Fibroblast of peridontal ligament (primary cell): ENCODE results near the gene PIGA.
A peak's percentile ranks its signal among the peaks of the same experiment; 100 is the strongest.

ENCODE experiments used
- DNase-seq: peaks from one replicate; pipeline ENCODE4 v3.0.0-alpha.2; 2010; ENCODE audit errors: extremely low read depth

Gene PIGA, protein sequence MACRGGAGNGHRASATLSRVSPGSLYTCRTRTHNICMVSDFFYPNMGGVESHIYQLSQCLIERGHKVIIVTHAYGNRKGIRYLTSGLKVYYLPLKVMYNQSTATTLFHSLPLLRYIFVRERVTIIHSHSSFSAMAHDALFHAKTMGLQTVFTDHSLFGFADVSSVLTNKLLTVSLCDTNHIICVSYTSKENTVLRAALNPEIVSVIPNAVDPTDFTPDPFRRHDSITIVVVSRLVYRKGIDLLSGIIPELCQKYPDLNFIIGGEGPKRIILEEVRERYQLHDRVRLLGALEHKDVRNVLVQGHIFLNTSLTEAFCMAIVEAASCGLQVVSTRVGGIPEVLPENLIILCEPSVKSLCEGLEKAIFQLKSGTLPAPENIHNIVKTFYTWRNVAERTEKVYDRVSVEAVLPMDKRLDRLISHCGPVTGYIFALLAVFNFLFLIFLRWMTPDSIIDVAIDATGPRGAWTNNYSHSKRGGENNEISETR

DNA sequence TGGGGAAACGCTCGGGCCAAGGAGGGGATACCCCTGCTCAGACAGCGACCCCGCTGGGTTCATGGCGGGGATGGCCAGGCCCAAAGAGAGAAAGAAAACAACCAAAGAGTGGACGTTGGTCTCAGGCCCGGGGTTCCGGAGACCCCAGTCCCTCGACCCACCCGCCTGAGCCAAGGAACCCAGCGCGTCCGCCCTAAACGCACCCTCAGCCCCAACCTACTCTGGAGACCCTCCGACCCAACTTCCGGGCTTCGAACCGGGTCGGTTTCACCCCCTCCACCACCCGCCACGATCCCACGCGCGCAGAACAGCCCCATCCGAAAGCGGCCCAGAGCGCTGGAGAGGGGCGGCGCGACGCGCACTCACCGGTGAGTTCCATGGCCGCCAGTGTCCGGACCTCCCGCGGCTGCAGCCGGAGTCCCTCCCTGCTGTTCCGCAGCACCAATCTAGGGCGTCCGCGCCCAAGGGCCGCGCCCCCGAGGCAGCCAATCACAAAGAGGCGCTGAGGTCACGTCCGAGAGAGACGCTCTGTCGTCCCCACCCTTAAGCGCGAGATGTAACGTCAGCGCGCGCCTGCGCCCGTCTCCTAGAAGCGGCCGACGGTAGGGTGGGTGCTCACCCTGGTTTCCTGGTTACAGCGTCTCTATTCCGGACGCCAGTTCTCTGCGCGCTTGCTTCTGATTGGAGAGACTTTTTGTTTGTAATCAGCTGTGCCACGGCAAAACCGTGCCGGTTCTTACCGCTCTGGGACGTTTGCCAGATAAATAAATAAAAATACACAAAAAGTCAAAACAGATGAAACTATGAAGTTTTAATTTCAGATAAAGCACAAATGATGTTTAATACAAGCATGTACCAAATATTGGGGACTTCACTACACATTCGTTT lies at the start of gene PIGA:
Gene PIGA (minus strand): TSS at position 389 of the 888 bp plus-strand sequence. CDS start 3,593 bp downstream, outside the sequence.
- DNase-seq: peak; percentile 94

GRCh38 chrX:15384304-15384703 lies 49.0 kb upstream of the PIGA start, which contains the start of gene VEGFD:
Gene VEGFD, minus strand, starts transcription at chrX:15384413. Its CDS starts 467 bp downstream, at chrX:15383946.
- peak; percentile 85 for DNase-seq

DNA sequence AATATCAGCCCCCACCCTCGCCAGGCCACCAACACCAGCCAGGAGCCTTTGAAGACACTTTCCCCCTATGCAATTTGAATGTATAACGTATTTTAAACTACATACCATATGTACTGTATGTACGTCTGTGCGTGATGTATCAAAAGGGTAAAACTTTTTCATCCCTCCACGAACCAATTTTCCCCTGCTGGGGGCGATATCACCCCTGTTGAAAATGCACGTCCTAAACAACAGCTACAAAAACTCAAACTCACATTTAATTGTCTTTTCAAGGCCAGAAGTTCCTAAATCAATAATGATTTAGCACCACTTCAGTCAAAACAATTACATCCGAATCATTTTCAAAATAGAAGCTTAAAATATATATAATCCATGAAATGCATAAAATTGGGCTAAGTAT lies 47.5 kb upstream of the PIGA start:
- DNase-seq: no peak

- DNase-seq: peak; percentile 65
These were observed 41.6 kb upstream of the PIGA start for GRCh38 chrX:15376956-15377355.

- peak; percentile 76 for DNase-seq
These were observed 38.7 kb upstream of the PIGA start for GRCh38 chrX:15373976-15374375.

DNA sequence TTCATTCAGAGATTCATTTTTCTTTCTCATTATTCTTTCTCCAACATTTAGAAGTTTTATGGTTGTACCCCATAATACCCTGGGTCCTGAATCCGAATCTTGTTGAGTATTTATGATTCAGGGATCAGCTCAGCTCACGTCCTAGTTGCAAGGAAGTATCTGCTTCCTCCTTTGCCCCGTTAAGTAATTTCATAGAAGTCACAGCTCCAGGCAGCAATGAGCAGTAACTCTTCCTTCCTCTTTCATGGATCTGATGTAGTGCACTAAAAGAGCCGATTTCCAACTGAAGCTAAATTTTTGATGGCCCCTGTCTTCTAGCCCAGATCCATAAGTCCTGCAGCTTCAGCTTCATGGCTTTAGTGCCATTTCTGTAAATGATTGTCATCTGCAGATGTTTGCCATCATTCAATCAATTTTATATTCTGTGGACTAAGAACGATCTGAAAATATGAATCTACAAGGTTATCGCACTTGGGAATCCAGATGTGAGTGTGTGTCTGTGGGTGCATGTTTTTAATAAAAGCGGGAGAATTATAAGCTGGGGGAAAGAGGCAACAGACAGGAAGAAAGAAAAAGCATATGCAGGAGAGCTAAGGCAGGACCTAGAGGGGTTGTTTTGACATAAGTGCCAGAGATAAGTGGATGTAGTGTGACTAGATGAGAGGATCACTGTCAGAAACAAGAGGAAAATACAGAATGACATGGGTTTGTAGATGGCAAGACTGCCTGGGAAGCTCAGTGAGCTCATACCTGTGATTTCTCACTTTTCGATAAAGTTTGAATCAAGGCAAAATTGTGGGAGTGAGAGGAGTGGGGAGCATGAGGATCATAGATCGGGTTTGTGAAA lies 31.4 kb upstream of the PIGA start:
- no peak for DNase-seq

DNA sequence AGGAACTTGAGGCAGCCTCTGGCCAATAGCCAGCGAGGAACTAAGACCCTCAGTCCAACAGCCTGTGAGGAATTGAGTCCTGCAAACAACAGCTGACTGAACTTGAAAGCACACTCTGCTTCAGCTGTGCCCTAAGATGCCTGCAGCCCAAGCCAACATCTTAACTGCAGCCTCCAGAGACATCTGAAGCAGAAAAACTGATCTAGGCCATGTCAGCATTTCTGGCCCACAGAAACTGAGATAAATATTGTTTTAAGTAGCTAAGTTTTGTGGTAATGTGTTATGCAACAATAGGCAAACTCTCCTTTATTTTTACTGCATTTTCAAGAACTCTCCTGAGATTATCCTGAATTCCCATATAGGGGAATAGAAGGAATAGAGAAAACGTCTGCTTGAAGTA lies 24.4 kb upstream of the PIGA start:
- peak; percentile 89 for DNase-seq

- DNase-seq: no peak
These were observed 23.2 kb upstream of the PIGA start for GRCh38 chrX:15358533-15358932.

GRCh38 chrX:15356444-15356843 lies 21.1 kb upstream of the PIGA start:
- peak; percentile 92 for DNase-seq

DNA sequence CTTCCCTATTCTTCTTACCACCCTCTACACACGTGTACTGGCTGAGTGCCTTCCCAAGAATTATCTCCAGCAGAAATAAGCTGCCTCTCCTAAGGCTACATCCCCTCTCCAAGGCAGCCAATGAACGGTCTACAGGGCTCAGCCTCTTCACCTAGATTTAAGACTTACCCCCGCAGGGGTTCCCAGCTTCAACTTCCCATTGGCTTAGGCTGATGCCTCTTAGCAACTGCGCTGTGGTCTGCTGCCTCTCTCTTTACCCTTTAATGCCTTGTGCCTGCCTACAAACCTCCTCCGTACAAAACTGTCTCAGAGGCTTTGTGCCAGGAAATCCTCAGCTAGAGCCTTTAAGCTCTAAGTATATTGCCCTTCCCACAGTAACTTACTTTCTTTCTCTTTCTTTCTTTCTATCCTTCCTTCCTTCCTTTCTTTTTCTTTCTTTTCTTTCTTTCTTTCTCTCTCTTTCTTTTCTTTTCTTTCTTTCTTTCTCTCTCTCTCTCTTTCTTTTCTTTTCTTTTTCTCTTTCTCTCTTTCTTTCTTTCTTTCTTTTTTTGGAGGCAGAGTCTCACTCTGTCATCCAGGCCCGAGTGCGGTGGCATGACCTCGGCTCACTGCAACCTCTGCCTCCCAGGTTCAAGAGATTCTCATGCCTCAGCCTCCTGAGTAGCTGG lies 15.1 kb upstream of the PIGA start:
- DNase-seq: no peak

GRCh38 chrX:15349046-15349445 lies 13.7 kb upstream of the PIGA start:
- DNase-seq: peak; percentile 86

GRCh38 chrX:15345976-15346375 lies 10.7 kb upstream of the PIGA start:
- no peak for DNase-seq

- no peak for DNase-seq
These were observed 8.8 kb upstream of the PIGA start for GRCh38 chrX:15344106-15344505.

DNA sequence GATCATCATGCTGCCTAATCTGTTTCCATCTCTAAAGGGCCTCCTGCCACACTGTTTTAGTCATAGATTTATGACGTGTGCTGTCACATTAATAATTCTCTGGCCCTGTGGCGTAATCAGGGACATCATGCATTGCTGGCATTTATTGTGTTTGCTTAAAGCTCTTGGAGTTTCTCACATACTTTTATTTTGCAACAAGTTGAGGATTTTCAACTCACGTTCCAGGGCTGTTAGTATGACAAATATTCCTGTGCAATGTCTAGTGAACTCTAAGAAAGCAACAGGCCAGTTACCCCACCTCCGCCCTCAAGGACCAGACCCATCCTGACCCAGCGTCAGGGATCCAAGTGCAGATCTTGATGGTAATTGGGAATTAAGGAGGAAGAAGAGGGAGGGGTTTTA lies 7.8 kb upstream of the PIGA start:
- DNase-seq: peak; percentile 13

DNA sequence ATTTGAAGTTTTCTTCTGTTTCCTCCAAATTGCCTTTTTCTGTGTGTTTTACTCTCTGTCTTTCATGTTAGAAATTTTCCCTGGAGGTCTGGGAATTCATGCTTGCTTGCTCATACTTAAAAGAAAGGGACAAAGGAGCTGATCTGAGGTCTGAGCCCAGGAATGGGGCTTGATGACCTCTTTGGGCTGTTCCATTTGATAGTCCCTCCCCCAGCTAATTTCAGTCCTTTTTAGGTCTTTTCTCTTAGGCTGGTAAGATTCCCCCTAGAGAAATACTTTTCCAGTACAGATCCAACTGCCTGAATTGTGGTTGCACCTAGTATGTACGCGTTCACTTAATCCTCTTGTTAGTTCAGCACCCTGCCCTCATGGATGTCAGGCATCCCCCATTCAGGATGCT lies 5.5 kb upstream of the PIGA start:
- no peak for DNase-seq

DNA sequence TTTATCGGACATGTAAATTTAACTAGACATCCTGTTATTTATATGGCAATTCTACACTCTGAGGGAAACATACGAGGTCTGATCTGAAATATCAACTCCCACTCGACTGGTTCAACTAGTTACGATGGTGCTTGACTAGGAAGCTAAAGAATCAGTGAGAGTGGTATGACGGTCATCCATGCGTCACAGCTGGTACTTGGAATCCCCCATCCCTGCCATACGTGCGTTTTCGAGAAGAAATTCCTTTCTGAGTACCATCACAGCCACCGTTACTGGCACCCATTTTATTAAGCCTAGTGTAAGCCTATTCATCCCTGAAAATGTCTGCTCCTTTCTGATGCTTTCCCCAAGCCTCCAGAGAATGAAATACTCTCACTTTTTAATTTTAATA lies 695 bp upstream of the PIGA start:
- DNase-seq: peak; percentile 74

DNA sequence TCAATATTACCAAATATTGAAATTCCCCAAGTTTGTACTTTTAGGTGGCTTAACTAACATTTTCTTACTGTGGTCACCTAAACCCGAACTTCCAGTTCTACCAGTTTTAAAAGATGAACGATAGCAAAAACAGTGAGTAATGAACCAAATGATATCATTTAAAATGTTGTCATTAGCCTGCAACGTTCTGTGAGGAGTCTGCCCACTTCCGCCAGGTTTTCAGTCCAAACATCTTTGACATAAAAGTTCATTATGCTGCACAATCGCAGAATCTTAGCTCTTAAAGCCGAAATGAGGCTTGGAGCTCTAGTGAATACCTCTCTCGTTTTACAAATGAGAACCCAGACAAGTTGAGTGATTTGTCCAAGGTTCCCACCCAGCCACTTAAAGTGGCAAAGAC lies 762 bp downstream of the PIGA start:
- peak; percentile 18 for DNase-seq

GRCh38 chrX:15328821-15329220 lies 6.5 kb downstream of the PIGA start:
- DNase-seq: peak; percentile 67

GRCh38 chrX:15328131-15328530 lies 7.2 kb downstream of the PIGA start:
- DNase-seq: no peak

DNA sequence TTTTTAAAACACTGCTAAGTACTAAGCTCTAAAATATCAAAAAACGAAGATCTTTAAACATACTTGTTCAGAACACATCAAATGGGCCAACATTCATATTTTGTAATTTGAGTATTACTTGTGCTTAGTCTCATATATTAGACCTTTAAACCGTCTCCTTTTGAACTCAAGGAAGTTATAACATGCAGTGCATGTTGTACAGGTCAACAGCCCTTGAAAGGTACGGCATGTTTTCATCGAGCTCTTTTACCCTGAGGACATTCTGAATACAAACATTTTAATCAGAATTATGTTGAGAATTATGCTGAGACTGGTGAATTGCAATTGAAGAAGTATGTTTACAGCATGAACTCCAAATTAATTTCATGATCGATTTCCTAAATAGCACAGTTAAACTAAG lies 12.9 kb downstream of the PIGA start:
- no peak for DNase-seq

GRCh38 chrX:15322072-15322471 lies 13.3 kb downstream of the PIGA start:
- DNase-seq: no peak
